Vagina (tissue), 2 donors: ENCODE measurements around the gene YOD1.

Source experiments
- POLR2A ChIP-seq, 2 donors: fragments of 450-650 bp; IDR thresholded peaks; one replicate each; pipeline ENCODE4 v1.6.1; 2017; ENCODE audit warnings: antibody characterized with exemption in 2 of 2, mild to moderate bottlenecking in 2 of 2, moderate library complexity in 2 of 2
- TF ChIP-seq, protein P1 (sequence below), 3 experiments: fragments of 450-650 bp in 2 of 3; fragments of 200-600 bp in 1 of 3; sonication (generic) in 1 of 3; IDR thresholded peaks; one replicate each; pipeline ENCODE4 v1.5.1; 2017 to 2019; ENCODE audit warnings: antibody characterized with exemption in 3 of 3, mild to moderate bottlenecking in 2 of 3, moderate library complexity in 2 of 3

DNA sequence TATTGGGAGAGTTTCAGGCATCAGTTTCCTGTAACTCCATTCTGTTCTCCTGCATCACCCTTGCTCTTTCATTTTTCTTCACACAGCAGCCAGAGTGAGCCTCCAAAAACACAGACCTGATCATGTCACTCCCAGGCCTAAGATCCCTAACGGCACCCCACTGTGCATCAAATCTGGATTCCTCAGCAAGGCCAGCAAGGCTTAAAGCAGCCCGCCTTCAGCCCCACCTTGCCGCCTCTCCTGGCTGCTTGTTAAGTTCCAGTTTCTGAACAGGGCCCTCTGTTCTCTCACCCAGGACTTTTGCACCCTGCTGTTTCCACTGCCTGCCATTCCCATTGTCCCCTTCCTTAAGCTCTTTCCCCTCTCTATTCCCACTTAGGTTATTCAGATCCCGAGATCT is 47.8 kb downstream of the YOD1 start:
- TF ChIP-seq, protein P1, sequence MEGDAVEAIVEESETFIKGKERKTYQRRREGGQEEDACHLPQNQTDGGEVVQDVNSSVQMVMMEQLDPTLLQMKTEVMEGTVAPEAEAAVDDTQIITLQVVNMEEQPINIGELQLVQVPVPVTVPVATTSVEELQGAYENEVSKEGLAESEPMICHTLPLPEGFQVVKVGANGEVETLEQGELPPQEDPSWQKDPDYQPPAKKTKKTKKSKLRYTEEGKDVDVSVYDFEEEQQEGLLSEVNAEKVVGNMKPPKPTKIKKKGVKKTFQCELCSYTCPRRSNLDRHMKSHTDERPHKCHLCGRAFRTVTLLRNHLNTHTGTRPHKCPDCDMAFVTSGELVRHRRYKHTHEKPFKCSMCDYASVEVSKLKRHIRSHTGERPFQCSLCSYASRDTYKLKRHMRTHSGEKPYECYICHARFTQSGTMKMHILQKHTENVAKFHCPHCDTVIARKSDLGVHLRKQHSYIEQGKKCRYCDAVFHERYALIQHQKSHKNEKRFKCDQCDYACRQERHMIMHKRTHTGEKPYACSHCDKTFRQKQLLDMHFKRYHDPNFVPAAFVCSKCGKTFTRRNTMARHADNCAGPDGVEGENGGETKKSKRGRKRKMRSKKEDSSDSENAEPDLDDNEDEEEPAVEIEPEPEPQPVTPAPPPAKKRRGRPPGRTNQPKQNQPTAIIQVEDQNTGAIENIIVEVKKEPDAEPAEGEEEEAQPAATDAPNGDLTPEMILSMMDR (IDR thresholded peaks at IDR 0.05), result no peak
- no peak for TF ChIP-seq POLR2A (IDR thresholded peaks at IDR 0.05)
